ENCODE measurements around the gene HTRA3. TPM values are rescaled to one million over a fixed set of nuclear protein-coding genes. Genes with fewer than 3 reads are reported as not detected.

The HTRA3 gene
- total RNA-seq, 1 experiment from 2014 or later, result 2.8 TPM

DNA sequence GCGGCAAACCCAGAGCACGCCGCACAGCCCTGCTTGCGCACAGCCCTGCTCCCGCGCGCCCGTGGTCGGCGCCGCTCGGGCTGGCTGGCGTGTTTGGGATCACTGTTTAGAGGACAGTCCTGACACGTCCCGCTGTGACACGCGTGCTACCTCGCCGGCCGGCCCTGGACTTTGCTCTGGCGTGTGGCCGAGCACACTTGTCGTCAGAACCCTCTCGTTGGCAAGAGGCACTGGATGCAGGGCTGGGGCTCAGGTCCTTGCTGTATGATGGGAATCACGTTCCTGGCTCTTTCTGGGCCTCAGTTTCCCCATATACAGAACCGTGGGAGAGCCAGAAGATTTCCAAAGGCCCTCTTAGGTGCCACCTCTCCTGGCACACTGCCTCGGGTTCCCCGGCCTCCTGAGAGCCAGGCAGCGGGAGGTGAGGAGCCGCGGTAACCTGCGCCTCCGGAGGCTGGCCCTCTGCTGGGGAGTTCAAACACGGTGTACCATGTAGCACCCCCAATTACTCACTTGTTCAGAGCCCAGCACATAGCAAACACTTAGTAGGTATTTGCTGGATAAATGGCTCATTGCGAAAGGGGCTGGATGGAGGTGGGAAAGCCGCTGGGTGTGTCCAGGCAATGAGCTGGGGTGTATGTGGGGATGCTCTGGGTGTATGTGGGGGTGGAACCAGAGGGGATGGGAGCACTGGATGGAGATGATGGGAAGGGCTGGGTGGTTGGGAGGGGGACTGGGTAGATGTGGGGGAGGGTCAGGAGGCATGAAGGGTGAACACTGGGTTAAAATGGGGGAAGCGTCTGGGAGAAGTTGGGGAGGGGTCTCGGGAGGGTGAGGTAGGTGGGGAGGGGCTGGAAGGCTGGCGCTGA is 76.6 kb downstream of the HTRA3 start:
- ATAC-seq (no peak), DNase-seq (no peak)
- Histone ChIP-seq H3K36me3 (ENCODE audit: low read depth, low read length) (no peaks in the 10 kb centered on the region), H3K4me1 (ENCODE audit: insufficient read depth, low read length) (no peaks in the 10 kb centered on the region), H4K20me1 (ENCODE audit: low read length) (no peaks in the 10 kb centered on the region), H2AFZ (ENCODE audit: low read length) (no peak overlapping the region), H3K9me2 (replicated peaks; ENCODE audit: low read length) (no peaks in the 10 kb centered on the region), H3F3A (ENCODE audit: low read length, unreplicated experiment) (no peaks in the 10 kb centered on the region), H3K27ac (ENCODE audit: low read length) (no peak overlapping the region), H3K4me3 (ENCODE audit: low read length) (no peak overlapping the region), H3K4me2 (ENCODE audit: low read length) (no peak overlapping the region), H3K9ac (ENCODE audit: low read length) (no peak overlapping the region), H3K27me3 (ENCODE audit: low read length) (no peaks in the 10 kb centered on the region), H3K9me3 (ENCODE audit: low read length) (no peaks in the 10 kb centered on the region), H3K79me2 (ENCODE audit: low read length) (no peaks in the 10 kb centered on the region)
- no TSS peak for BruUV-seq (replicated peaks)
- POLR2A ChIA-PET (ENCODE audit: unreplicated experiment), result no interaction called here
- TF ChIP-seq EZH2phosphoT487 (IDR thresholded peaks at IDR 0.05; ENCODE audit: borderline replicate concordance, low read length) (no peak), EZH2 (IDR thresholded peaks at IDR 0.05; ENCODE audit: low read length, unreplicated experiment) (no peak)
- TF ChIP-seq, protein P1, sequence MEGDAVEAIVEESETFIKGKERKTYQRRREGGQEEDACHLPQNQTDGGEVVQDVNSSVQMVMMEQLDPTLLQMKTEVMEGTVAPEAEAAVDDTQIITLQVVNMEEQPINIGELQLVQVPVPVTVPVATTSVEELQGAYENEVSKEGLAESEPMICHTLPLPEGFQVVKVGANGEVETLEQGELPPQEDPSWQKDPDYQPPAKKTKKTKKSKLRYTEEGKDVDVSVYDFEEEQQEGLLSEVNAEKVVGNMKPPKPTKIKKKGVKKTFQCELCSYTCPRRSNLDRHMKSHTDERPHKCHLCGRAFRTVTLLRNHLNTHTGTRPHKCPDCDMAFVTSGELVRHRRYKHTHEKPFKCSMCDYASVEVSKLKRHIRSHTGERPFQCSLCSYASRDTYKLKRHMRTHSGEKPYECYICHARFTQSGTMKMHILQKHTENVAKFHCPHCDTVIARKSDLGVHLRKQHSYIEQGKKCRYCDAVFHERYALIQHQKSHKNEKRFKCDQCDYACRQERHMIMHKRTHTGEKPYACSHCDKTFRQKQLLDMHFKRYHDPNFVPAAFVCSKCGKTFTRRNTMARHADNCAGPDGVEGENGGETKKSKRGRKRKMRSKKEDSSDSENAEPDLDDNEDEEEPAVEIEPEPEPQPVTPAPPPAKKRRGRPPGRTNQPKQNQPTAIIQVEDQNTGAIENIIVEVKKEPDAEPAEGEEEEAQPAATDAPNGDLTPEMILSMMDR (conservative IDR thresholded peaks at IDR 0.05; ENCODE audit: low read depth, low read length), result no peak
- intact Hi-C loops (cut with micrococcal nuclease), result no loop called here
- CTCF ChIA-PET, result no interaction called here

DNA sequence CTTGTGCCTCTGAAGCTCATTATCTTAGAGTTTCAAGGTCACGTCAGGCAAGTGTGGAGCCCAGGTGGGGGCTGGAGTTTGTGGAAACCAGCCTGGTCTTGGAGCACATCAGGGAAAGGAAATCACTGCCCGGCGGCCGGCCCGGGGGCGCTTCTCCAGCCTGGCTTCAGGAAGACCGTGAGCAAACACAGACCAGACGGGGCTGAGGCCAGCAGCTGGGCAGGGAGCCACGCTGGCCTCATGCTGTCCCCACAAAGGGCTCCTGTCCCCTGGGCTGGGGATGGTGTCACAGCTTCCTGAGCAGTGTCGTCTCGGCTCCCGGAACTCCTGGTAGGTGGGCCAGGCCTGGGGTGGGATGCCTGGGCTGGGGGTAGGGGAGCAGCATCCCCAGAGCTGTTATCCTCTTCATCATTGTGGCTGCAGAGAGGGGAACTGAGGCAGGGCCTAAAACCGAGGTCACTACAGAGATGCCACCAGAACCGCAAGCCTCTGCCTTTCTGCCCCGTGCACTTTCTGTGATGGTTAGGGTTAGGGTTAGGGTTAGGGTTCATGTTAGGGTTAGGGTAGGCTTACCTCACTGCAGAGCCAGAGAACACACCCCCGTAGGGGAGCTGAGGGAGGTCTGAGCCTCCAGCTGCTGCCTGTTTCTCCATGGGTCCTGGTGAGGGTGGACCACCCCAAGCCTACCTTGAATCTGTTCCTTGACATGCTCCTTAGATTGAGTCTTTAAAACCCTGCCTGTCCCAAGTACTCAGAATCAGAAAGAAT is 77.5 kb downstream of the HTRA3 start:
- ChIA-PET CTCF (no interaction called here), POLR2A (ENCODE audit: unreplicated experiment) (no interaction called here)
- no peak overlapping the region for H3K4me2 ChIP-seq (ENCODE audit: low read length)
- no peaks in the 10 kb centered on the region for H3K27me3 ChIP-seq (ENCODE audit: low read length)
- DNase-seq (no peak), ATAC-seq (no peak)
- no peaks in the 10 kb centered on the region for H4K20me1 ChIP-seq (ENCODE audit: low read length)
- H3K4me3 ChIP-seq (ENCODE audit: low read length), result no peak overlapping the region
- no peak overlapping the region for H3K27ac ChIP-seq (ENCODE audit: low read length)
- BruUV-seq (replicated peaks), result no TSS peak
- TF ChIP-seq EZH2phosphoT487 (IDR thresholded peaks at IDR 0.05; ENCODE audit: borderline replicate concordance, low read length) (no peak), EZH2 (IDR thresholded peaks at IDR 0.05; ENCODE audit: low read length, unreplicated experiment) (no peak)
- TF ChIP-seq, protein P1 (conservative IDR thresholded peaks at IDR 0.05; ENCODE audit: low read depth, low read length), result no peak
- no peak overlapping the region for H2AFZ ChIP-seq (ENCODE audit: low read length)
- H3K9me3 ChIP-seq (ENCODE audit: low read length), result no peaks in the 10 kb centered on the region
- H3K4me1 ChIP-seq (ENCODE audit: insufficient read depth, low read length), result no peaks in the 10 kb centered on the region
- no peaks in the 10 kb centered on the region for H3K79me2 ChIP-seq (ENCODE audit: low read length)
- H3K9ac ChIP-seq (ENCODE audit: low read length), result no peak overlapping the region
- H3K9me2 ChIP-seq (replicated peaks; ENCODE audit: low read length), result no peaks in the 10 kb centered on the region
- intact Hi-C loops (cut with micrococcal nuclease), result no loop called here
- no peaks in the 10 kb centered on the region for H3F3A ChIP-seq (ENCODE audit: low read length, unreplicated experiment)
- no peaks in the 10 kb centered on the region for H3K36me3 ChIP-seq (ENCODE audit: low read depth, low read length)

DNA sequence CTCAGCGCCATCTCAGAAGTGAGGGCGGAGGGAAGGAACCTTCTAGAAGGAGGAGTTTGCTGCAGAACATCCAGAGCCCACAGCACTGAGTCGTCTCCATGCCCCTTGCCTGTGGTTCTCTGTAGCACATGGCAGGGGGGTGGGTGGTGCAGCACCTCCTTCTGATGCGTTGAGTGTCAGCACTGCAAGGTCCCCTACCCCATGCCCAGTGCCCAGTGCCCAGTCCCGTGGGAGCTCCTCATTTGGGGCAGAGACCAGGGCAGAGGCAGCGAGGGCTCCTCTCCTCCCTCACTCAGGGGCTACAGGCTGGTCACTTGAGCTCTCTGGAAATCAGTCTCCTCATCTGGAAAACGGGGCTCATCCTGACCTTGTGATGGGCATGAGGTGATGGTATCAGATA is 78.1 kb downstream of the HTRA3 start:
- Histone ChIP-seq H3K9me3 (ENCODE audit: low read length) (no peaks in the 10 kb centered on the region), H3K36me3 (ENCODE audit: low read depth, low read length) (no peaks in the 10 kb centered on the region), H3K9me2 (replicated peaks; ENCODE audit: low read length) (no peaks in the 10 kb centered on the region), H3F3A (ENCODE audit: low read length, unreplicated experiment) (no peaks in the 10 kb centered on the region), H3K9ac (ENCODE audit: low read length) (no peak overlapping the region), H3K4me2 (ENCODE audit: low read length) (no peak overlapping the region), H3K4me1 (ENCODE audit: insufficient read depth, low read length) (no peaks in the 10 kb centered on the region), H3K79me2 (ENCODE audit: low read length) (no peaks in the 10 kb centered on the region), H3K27me3 (ENCODE audit: low read length) (no peaks in the 10 kb centered on the region), H3K27ac (ENCODE audit: low read length) (no peak overlapping the region), H3K4me3 (ENCODE audit: low read length) (no peak overlapping the region), H4K20me1 (ENCODE audit: low read length) (no peaks in the 10 kb centered on the region), H2AFZ (ENCODE audit: low read length) (no peak overlapping the region)
- TF ChIP-seq EZH2 (IDR thresholded peaks at IDR 0.05; ENCODE audit: low read length, unreplicated experiment), result no peak
- no peak for TF ChIP-seq EZH2phosphoT487 (IDR thresholded peaks at IDR 0.05; ENCODE audit: borderline replicate concordance, low read length)
- TF ChIP-seq, protein P1 (conservative IDR thresholded peaks at IDR 0.05; ENCODE audit: low read depth, low read length), result no peak
- DNase-seq, result no peak
- BruUV-seq (replicated peaks), result no TSS peak
- ChIA-PET POLR2A (ENCODE audit: unreplicated experiment) (no interaction called here), CTCF (no interaction called here)
- intact Hi-C loops (cut with micrococcal nuclease), result no loop called here
- no peak for ATAC-seq
